ENCODE results near the gene ADAMTSL1. TPM values are rescaled to one million over a fixed set of nuclear protein-coding genes. Genes with fewer than 3 reads are reported as not detected.
A peak's percentile ranks its signal among the peaks of the same experiment; 100 is the strongest.

ADAMTSL1 gene
- total RNA-seq, 3 donors from 2014 or later, result 3.6 to 7.5 (median 4.2) TPM

DNA sequence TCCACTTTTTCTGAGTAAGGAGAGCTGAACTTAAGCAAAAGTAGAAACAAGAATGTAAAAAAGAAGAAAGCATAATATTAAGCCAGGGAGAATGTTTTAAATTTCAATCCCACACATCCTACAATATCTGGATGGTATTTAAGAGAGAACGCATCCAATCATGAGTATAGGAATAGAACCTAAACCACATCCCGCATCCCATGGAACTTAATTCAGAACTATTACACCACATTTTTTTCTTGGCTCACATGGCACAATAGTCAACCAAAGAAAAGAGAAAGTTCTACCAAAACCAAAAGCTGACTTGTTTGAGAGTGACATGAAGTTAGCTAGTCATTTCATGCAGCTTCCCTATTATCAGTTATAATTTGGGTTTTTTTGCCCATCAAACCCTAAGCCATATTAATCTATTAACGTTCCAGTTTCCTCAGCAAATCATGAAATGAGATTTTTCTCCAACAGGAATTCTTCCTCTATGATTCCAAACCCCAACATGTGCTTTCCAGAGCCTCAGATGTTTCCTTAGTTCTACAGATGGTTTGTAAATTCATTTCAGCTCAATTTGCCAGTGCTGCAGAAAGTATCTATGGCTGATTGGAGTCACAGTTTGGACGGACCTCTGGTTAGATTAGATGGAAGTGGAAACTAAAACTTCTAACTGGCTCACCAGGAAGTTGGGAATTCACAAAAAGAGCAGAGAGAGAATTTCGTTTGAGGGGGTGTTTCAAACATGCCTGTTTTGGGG lies 22.5 kb downstream of the ADAMTSL1 start:
- no peaks in the 10 kb centered on the region for H3K36me3 ChIP-seq
- no peak overlapping the region for H3K4me3 ChIP-seq
- intact Hi-C loops (cut with DNase I; ENCODE audit: low total_unique reads), result no loop called here
- no peaks in the 10 kb centered on the region for H3K9me3 ChIP-seq
- H3K27me3 ChIP-seq, result no peaks in the 10 kb centered on the region
- TF ChIP-seq, protein P1, sequence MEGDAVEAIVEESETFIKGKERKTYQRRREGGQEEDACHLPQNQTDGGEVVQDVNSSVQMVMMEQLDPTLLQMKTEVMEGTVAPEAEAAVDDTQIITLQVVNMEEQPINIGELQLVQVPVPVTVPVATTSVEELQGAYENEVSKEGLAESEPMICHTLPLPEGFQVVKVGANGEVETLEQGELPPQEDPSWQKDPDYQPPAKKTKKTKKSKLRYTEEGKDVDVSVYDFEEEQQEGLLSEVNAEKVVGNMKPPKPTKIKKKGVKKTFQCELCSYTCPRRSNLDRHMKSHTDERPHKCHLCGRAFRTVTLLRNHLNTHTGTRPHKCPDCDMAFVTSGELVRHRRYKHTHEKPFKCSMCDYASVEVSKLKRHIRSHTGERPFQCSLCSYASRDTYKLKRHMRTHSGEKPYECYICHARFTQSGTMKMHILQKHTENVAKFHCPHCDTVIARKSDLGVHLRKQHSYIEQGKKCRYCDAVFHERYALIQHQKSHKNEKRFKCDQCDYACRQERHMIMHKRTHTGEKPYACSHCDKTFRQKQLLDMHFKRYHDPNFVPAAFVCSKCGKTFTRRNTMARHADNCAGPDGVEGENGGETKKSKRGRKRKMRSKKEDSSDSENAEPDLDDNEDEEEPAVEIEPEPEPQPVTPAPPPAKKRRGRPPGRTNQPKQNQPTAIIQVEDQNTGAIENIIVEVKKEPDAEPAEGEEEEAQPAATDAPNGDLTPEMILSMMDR (IDR thresholded peaks at IDR 0.05), result no peak
- no peak for TF ChIP-seq POLR2A (IDR thresholded peaks at IDR 0.05)
- TF ChIP-seq POLR2AphosphoS5 (IDR thresholded peaks at IDR 0.05), result no peak
- H3K27ac ChIP-seq, result peak overlapping the region in 1 of 2 donors; percentile 48
- DNase-seq (ENCODE audit: low spot score in 2 of 2), result no peak
- no peaks in the 10 kb centered on the region for H3K4me1 ChIP-seq

DNA sequence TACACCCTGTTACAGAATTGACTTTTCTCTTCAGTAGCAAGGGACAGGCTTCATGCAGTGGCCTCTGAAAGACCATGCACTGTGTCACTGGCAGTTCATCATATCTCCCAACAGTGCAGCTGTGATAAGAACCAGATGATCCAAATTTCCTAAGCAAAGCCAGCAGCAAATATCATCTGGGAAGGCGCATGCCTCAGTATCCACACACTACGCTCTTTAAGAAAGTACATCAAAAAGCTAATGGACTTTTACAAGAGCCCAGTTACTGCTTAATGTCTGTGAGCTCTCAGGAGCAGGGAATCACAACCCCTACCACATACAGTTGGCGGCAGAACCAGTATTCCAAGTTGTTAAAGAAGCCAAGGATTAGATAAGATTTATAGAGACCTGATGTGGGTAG lies 25.1 kb downstream of the ADAMTSL1 start:
- intact Hi-C loops (cut with DNase I; ENCODE audit: low total_unique reads), result no loop called here
- no peak for TF ChIP-seq POLR2A (IDR thresholded peaks at IDR 0.05)
- TF ChIP-seq POLR2AphosphoS5 (IDR thresholded peaks at IDR 0.05), result no peak
- TF ChIP-seq, protein P1 (IDR thresholded peaks at IDR 0.05), result no peak
- Histone ChIP-seq H3K9me3 (no peaks in the 10 kb centered on the region), H3K4me1 (no peaks in the 10 kb centered on the region), H3K27me3 (no peaks in the 10 kb centered on the region), H3K4me3 (no peak overlapping the region), H3K36me3 (no peaks in the 10 kb centered on the region), H3K27ac (no peak overlapping the region)
- DNase-seq (ENCODE audit: low spot score in 2 of 2), result no peak

DNA sequence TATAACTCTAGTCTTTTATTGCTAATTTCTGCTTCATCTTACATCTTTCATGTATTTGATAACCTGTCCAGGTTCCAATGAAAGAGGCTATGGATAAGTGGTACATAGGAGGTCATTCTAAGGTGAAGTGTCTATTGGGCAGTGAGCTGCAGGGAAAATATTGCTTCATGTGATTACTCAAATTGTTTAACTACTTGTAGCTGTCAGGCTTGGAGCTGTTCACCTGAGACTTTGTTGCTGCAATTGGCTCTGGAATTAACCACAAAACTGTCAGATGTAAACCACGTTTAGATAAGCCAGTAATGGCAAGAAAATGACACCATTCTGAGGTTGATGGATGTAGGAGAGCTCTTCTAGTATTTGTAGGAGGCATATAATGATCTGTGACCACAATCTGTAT lies 26.0 kb downstream of the ADAMTSL1 start:
- no peaks in the 10 kb centered on the region for H3K36me3 ChIP-seq
- TF ChIP-seq POLR2AphosphoS5 (IDR thresholded peaks at IDR 0.05) (no peak), POLR2A (IDR thresholded peaks at IDR 0.05) (no peak)
- TF ChIP-seq, protein P1 (IDR thresholded peaks at IDR 0.05), result no peak
- no peaks in the 10 kb centered on the region for H3K27me3 ChIP-seq
- no peak overlapping the region for H3K4me3 ChIP-seq
- H3K4me1 ChIP-seq, result no peaks in the 10 kb centered on the region
- intact Hi-C loops (cut with DNase I; ENCODE audit: low total_unique reads), result no loop called here
- DNase-seq (ENCODE audit: low spot score in 2 of 2), result no peak
- H3K9me3 ChIP-seq, result no peaks in the 10 kb centered on the region
- H3K27ac ChIP-seq, result no peak overlapping the region

DNA sequence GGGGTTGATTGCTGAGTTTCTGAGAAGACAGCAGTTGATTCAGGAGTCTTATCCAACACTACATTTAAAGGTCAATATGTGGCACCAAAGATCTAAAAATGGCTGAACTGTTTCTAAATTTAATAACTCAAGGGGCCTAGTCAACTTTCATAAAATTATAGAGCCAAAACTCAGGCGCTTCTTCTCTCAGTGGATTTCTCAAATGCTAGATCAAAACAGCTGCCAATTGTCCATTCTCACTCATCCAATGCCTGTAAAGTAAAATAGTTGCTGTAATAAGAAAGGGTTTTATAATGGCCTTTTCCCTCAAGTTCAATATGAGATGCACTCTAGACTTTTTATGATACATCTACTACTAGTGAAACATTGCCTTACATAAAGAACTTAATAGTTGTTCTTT lies 26.5 kb downstream of the ADAMTSL1 start:
- DNase-seq (ENCODE audit: low spot score in 2 of 2), result no peak
- no peaks in the 10 kb centered on the region for H3K4me1 ChIP-seq
- H3K27ac ChIP-seq, result no peak overlapping the region
- no peaks in the 10 kb centered on the region for H3K9me3 ChIP-seq
- no peaks in the 10 kb centered on the region for H3K36me3 ChIP-seq
- TF ChIP-seq POLR2AphosphoS5 (IDR thresholded peaks at IDR 0.05) (no peak), POLR2A (IDR thresholded peaks at IDR 0.05) (no peak)
- TF ChIP-seq, protein P1 (IDR thresholded peaks at IDR 0.05), result no peak
- intact Hi-C loops (cut with DNase I; ENCODE audit: low total_unique reads), result no loop called here
- H3K4me3 ChIP-seq, result no peak overlapping the region
- no peaks in the 10 kb centered on the region for H3K27me3 ChIP-seq

DNA sequence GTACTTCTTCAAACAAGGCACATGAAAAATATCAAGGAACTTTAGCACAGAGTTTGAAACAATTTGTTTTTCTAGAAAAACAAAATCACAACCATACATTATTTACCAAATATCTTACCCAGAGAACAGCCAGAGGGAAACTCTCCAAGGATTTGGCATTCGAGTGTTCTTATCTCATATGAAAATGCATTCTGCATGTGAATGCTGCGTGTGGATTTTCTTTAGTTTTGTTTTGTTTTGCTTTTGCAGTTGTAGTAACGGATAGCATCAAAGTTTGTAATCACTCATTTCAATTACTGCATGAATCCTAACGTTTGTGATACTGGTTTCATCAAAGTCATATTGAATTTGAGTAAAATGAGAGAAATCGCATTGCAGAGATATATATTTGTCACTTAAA lies 28.0 kb downstream of the ADAMTSL1 start:
- no peaks in the 10 kb centered on the region for H3K27me3 ChIP-seq
- TF ChIP-seq, protein P1 (IDR thresholded peaks at IDR 0.05), result no peak
- TF ChIP-seq POLR2A (IDR thresholded peaks at IDR 0.05) (no peak), POLR2AphosphoS5 (IDR thresholded peaks at IDR 0.05) (no peak)
- intact Hi-C loops (cut with DNase I; ENCODE audit: low total_unique reads), result no loop called here
- no peaks in the 10 kb centered on the region for H3K9me3 ChIP-seq
- H3K4me1 ChIP-seq, result no peaks in the 10 kb centered on the region
- H3K36me3 ChIP-seq, result no peaks in the 10 kb centered on the region
- no peak overlapping the region for H3K27ac ChIP-seq
- no peak overlapping the region for H3K4me3 ChIP-seq
- no peak for DNase-seq (ENCODE audit: low spot score in 2 of 2)
